NCI-H748 (cell line): ENCODE results near the gene MYO6.
A peak's percentile ranks its signal among the peaks of the same experiment; 100 is the strongest.

Experiments used
- DNase-seq: peaks from one replicate; lab custom pipeline; 2025; ENCODE audit not compliant: unreplicated experiment; lab: John Stamatoyannopoulos, UW

MYO6 gene

GRCh38 chr6:75940564-75940963 is 191.5 kb downstream of the MYO6 start:
- DNase-seq: no peak

GRCh38 chr6:75941509-75941908 is 192.5 kb downstream of the MYO6 start:
- DNase-seq: no peak

GRCh38 chr6:75943381-75943780 is 194.3 kb downstream of the MYO6 start:
- peak; percentile 31 for DNase-seq

GRCh38 chr6:75946146-75946831 is 197.2 kb downstream of the MYO6 start:
- no peak for DNase-seq

- DNase-seq: no peak
These were observed 198.9 kb downstream of the MYO6 start for GRCh38 chr6:75947935-75948334.

- DNase-seq: no peak
These were observed 203.1 kb downstream of the MYO6 start for GRCh38 chr6:75952128-75952527.

GRCh38 chr6:75963569-75963968 is 214.5 kb downstream of the MYO6 start:
- no peak for DNase-seq

GRCh38 chr6:75968143-75968542 is 219.1 kb downstream of the MYO6 start:
- no peak for DNase-seq
